ENCODE data around the gene PSORS1C2.

- TF ChIP-seq CTCF (conservative IDR thresholded peaks at IDR 0.05; ENCODE audit: low read length), result no peak
- TF ChIP-seq EZH2phosphoT487 (IDR thresholded peaks at IDR 0.05; ENCODE audit: borderline replicate concordance, low read depth, low read length), result no peak
Observed at GRCh38 chr6:31145386-31145785, 6.5 kb upstream of the PSORS1C2 start.

Data from OCI-LY7 (cell line).